NB4 (cell line): ENCODE data around the gene ROBO2.

Experiments used
- CTCF ChIP-seq: IDR thresholded peaks from one replicate; pipeline ENCODE4 v1.5.1; 2012; ENCODE audit warnings: low read depth, low read length
- MAX ChIP-seq: IDR thresholded peaks from 2 replicates; pipeline ENCODE4 v1.6.1; 2011; ENCODE audit warnings: low read depth, low read length
- MYC ChIP-seq: IDR thresholded peaks from 2 replicates; pipeline ENCODE4 v1.6.1; 2011; ENCODE audit warnings: low read depth, low read length
- POLR2A ChIP-seq: IDR thresholded peaks from 2 replicates; pipeline ENCODE4 v1.6.1; 2011; ENCODE audit warnings: mild to moderate bottlenecking; ENCODE audit not compliant: insufficient read length; ENCODE audit errors: extremely low read depth

- TF ChIP-seq CTCF = no peak
- no peak for TF ChIP-seq MYC
- TF ChIP-seq POLR2A = no peak
- no peak for TF ChIP-seq MAX
These were observed 63.3 kb downstream of the ROBO2 start for GRCh38 chr3:77102951-77103769.
